ENCODE data around the gene IER5. TPM values are rescaled to one million over a fixed set of nuclear protein-coding genes. Genes with fewer than 3 reads are reported as not detected.

IER5 gene
- total and polyA plus RNA-seq, 2 of the 13 experiments (the other 11 are each of a cell fraction or from before 2014, with no cell fraction given) = 2.5 to 3.5 TPM

- TF ChIP-seq ZBTB44 (CRISPR knock-in tag; IDR thresholded peaks at IDR 0.05) (peak; percentile 69; the same call in 1 of the 2 replicates), ZMYM4 (CRISPR knock-in tag; IDR thresholded peaks at IDR 0.05) (peak; percentile 97), ZNF510 (CRISPR knock-in tag; IDR thresholded peaks at IDR 0.05; ENCODE audit: low read depth) (no peak), NFYC (CRISPR knock-in tag; IDR thresholded peaks at IDR 0.05) (peak; percentile 89), ZNF724P (CRISPR knock-in tag; IDR thresholded peaks at IDR 0.05; ENCODE audit: borderline replicate concordance) (peak; percentile 67; the same call in 1 of the 2 replicates), THRA (CRISPR knock-in tag; IDR thresholded peaks at IDR 0.05; ENCODE audit: borderline replicate concordance) (peak; percentile 39; the same call in 1 of the 2 replicates), HNF1B (CRISPR knock-in tag; IDR thresholded peaks at IDR 0.05) (peak; percentile 85), ZNF674 (CRISPR knock-in tag; IDR thresholded peaks at IDR 0.05; ENCODE audit: low read depth) (no peak), ATF7-NPFF (CRISPR knock-in tag; IDR thresholded peaks at IDR 0.05; ENCODE audit: low read depth) (peak; percentile 92), MXI1 (IDR thresholded peaks at IDR 0.05; ENCODE audit: borderline replicate concordance, low read depth, low read length) (peak; percentile 77; the same call in 1 of the 3 replicates), TMF1 (CRISPR knock-in tag; IDR thresholded peaks at IDR 0.05; ENCODE audit: low read depth) (0 out of 2 replicates have a peak, but pooled peaks have one; percentile 26), ZNF589 (CRISPR knock-in tag; conservative IDR thresholded peaks at IDR 0.05) (peak; percentile 77; the same call in 1 of the 2 replicates), ZNF225 (CRISPR knock-in tag; IDR thresholded peaks at IDR 0.05) (0 out of 2 replicates have a peak, but pooled peaks have one; percentile 33), SSRP1 (CRISPR knock-in tag; IDR thresholded peaks at IDR 0.05) (no peak), ERF (CRISPR knock-in tag; IDR thresholded peaks at IDR 0.05) (peak; percentile 86; the same call in 1 of the 2 replicates), HMGXB4 (CRISPR knock-in tag; IDR thresholded peaks at IDR 0.05; ENCODE audit: borderline replicate concordance in 1 of 2, low read depth in 1 of 2) (peak; percentile 19 to 43; a peak in 3 of 4 replicates), DNMT3B (CRISPR knock-in tag; conservative IDR thresholded peaks at IDR 0.05) (peak; percentile 89; the same call in 1 of the 2 replicates)
Observed at GRCh38 chr1:181088079-181089016, at the start of gene IER5 (continued).
